B cell (primary cell): Measurements from ENCODE around the gene KCNQ5.

Experiments used
- EZH2 ChIP-seq: IDR thresholded peaks from 2 replicates; pipeline ENCODE4 v1.6.1; 2012; ENCODE audit warnings: borderline replicate concordance, low read depth, mild to moderate bottlenecking, moderate library complexity, low read length; ENCODE audit not compliant: insufficient read depth, poor library complexity, severe bottlenecking
- TF ChIP-seq, protein P1 (sequence below): fragments of 200-600 bp; IDR thresholded peaks from one replicate; pipeline ENCODE4 v1.8.0; 2022; ENCODE audit warnings: antibody characterized with exemption, mild to moderate bottlenecking

DNA sequence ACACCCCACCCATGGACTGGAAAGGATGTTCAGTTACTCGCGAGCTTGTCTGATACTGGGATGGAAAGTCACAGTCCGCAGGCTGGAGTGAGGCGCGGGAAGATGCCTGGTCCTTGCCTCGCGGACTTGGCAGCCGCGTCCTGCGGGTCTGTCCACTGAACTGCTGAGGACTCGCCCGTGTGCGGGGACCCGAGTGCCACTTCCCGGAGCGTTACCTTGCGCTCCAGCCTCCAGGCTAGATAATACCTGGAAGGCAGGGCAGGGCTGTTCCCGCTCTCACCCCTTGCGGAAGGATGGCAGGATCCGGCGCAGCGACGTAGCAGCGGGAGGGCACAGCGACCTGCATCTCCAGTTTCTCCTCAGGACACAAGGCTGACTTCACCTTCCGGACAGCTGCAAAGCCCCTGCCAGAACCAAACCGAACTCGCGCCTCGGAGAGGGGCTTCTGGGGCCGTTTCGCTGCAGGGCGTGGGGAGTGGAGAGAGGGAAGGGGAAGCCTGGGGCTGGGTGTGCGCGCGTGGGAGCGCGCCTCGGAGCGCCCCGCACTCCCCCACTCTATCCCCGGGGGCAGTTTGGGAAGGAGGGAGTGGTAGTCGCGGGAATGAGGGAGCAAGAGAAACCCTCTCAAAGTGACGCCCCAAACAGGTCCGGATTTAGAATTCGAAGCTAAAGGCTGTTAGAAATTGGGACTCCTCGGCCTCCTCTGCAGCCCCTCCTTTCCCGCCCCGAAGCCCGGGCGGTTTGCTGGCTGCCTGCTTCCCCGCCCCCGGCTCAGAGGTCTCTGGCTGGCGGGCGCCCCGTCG lies at the start of gene KCNQ5:
- TF ChIP-seq, protein P1, sequence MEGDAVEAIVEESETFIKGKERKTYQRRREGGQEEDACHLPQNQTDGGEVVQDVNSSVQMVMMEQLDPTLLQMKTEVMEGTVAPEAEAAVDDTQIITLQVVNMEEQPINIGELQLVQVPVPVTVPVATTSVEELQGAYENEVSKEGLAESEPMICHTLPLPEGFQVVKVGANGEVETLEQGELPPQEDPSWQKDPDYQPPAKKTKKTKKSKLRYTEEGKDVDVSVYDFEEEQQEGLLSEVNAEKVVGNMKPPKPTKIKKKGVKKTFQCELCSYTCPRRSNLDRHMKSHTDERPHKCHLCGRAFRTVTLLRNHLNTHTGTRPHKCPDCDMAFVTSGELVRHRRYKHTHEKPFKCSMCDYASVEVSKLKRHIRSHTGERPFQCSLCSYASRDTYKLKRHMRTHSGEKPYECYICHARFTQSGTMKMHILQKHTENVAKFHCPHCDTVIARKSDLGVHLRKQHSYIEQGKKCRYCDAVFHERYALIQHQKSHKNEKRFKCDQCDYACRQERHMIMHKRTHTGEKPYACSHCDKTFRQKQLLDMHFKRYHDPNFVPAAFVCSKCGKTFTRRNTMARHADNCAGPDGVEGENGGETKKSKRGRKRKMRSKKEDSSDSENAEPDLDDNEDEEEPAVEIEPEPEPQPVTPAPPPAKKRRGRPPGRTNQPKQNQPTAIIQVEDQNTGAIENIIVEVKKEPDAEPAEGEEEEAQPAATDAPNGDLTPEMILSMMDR = no peak
- no peak for TF ChIP-seq EZH2
